ENCODE data around the gene TTC29. TPM values are rescaled to one million over a fixed set of nuclear protein-coding genes. Genes with fewer than 3 reads are reported as not detected.

TTC29 gene
- total and polyA plus RNA-seq, 9 of the 15 experiments (the other 6 are each of a cell fraction or from before 2014, with no cell fraction given) = 0.04 TPM; not detected in 8

DNA sequence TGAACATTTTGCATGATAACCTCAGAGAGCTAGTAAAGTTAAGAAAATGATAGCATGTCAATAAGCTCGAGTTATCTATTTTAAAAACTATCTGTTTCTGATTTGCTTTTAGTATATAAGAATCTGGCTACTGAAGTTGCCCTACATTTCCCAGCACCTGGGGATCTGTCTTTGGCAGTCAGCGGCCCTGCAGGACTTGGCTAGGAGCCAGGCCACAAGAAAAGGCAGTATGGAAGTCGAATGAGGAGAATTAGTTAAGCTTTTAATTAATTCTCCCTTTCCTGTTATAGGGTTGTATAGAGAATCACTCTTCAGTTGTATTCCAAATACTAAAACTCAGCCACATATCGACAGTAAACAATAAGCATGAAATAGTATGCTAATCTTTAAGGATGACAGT, 284.3 kb downstream of the TTC29 start:
- H3K27me3 ChIP-seq (ENCODE audit: control insufficient read depth in 2 of 2, insufficient read depth in 2 of 2, low read length in 2 of 2) = no peaks in the 10 kb centered on the region
- H3K4me2 ChIP-seq (ENCODE audit: insufficient read depth, low read length) = no peak overlapping the region
- in situ Hi-C loops (cut with MboI) = no loop called here
- peak; percentile 70 for TF ChIP-seq NFIC (IDR thresholded peaks at IDR 0.05)
- no peak for TF ChIP-seq NELFE (IDR thresholded peaks at IDR 0.05; ENCODE audit: insufficient read depth, insufficient read length)
- H3K4me3 ChIP-seq = no peak overlapping the region
- FAIRE-seq (no peak), DNase-seq (ENCODE audit: extremely low read depth in 1 of 4, low spot score in 3 of 4) (no peak), ATAC-seq (no peak)
- H2AFZ ChIP-seq (ENCODE audit: low read depth, low read length) = no peak overlapping the region
- intact Hi-C loops (cut with micrococcal nuclease) = no loop called here
- WGBS (ENCODE audit: insufficient coverage, low coverage, missing lambda C conversion rate) = 0% methylated on average over 4 of the region's 4 CpGs
- H4K20me1 ChIP-seq (replicated peaks; ENCODE audit: control insufficient read depth, insufficient read depth, low read length) = no peaks in the 10 kb centered on the region
- no peaks in the 10 kb centered on the region for H3K9me3 ChIP-seq (replicated peaks; ENCODE audit: control insufficient read depth, insufficient read depth, low read depth, low read length)
- ChIA-PET POLR2A (no interaction called here), CTCF (ENCODE audit: low intra/inter-chr PET ratio) (no interaction called here)
- no peaks in the 10 kb centered on the region for H3K79me2 ChIP-seq (ENCODE audit: control insufficient read depth, insufficient read depth, low read length)
- no peaks in the 10 kb centered on the region for H3K36me3 ChIP-seq (ENCODE audit: control insufficient read depth, insufficient read depth, low read length)
- no peak overlapping the region for H3K27ac ChIP-seq (ENCODE audit: extremely low read depth, low read depth, low read length)
- H3K9ac ChIP-seq (ENCODE audit: insufficient read depth in 1 of 2, low read depth in 2 of 2, low read length in 2 of 2) = no peak overlapping the region
- BruUV-seq (replicated peaks) = no TSS peak
- no peaks in the 10 kb centered on the region; a peak in 1 of 5 replicates for H3K4me1 ChIP-seq (replicated peaks in 1 of 2; ENCODE audit: control insufficient read depth in 2 of 2, insufficient read depth in 2 of 2, low read length in 2 of 2)
- no peaks in the 10 kb centered on the region for H3K9me1 ChIP-seq (ENCODE audit: control insufficient read depth, insufficient read depth, low read length)
